PC-9 (cell line): ENCODE results near the gene RFFL.

Experiments used
- CTCF ChIP-seq: fragments of 200-600 bp; sonication (generic); conservative IDR thresholded peaks from 2 replicates; pipeline ENCODE4 v1.6.1; 2017; ENCODE audit warnings: mixed run types, antibody characterized with exemption, mild to moderate bottlenecking, moderate library complexity
- EZH2 ChIP-seq: fragments of 200-600 bp; sonication (generic); IDR thresholded peaks from 2 replicates; pipeline ENCODE4 v1.8.0; 2017; ENCODE audit warnings: antibody characterized with exemption, low read depth

DNA sequence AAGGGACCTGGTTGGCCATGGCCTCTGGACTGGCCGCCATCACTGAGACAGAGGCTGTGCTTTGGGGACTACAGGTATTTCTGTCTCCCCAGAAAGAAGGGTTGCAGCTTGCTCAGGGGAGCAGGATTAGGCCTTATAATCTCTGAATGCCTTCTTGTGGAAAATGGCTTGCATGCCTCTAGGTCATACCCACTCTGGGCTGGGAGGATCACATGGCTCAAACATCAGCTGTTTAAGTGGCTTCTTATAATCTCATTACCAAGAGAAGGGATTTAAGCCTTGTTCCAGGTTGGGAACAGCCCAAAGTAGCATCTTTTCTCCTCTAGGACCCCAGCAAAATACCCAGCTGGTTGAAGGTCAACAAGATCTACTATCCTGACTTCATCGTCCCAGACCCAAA, 64.1 kb downstream of the RFFL start:
- no peak for TF ChIP-seq EZH2
- TF ChIP-seq CTCF, result no peak
